SK-N-SH (cell line): ENCODE measurements around the gene H2AZ2.
"Not testable (repeated sequence)": the region's sequence is repeated elsewhere in the genome, so short reads cannot be mapped to it uniquely, and the experiment has no call there.

Experiments used
- CHD2 ChIP-seq: fragments of 150-350 bp; IDR thresholded peaks from 2 replicates; pipeline ENCODE4 v1.6.1; 2018; ENCODE audit warnings: low read length; ENCODE audit not compliant: partially characterized antibody
- CTCF ChIP-seq: fragments of 200-600 bp; sonication (generic); IDR thresholded peaks from 2 replicates; pipeline ENCODE4 v1.6.1; 2017; ENCODE audit warnings: antibody characterized with exemption, mild to moderate bottlenecking, moderate library complexity
- EP300 ChIP-seq, 2 experiments: IDR thresholded peaks; 2 replicates each; pipeline versions ENCODE4 v1.4.0 to v1.6.1; 2012; ENCODE audit warnings: borderline replicate concordance in 1 of 2, low read depth in 1 of 2, low read length in 1 of 2
- FOXJ3 ChIP-seq: sonication (generic); formaldehyde crosslinking; IDR thresholded peaks from 2 replicates; pipeline ENCODE4 v1.5.1; 2020; ENCODE audit warnings: mild to moderate bottlenecking, missing genetic modification reagents
- FOXM1 ChIP-seq: IDR thresholded peaks from 2 replicates; pipeline ENCODE4 v1.4.0; 2012; ENCODE audit warnings: low read depth, mild to moderate bottlenecking
- POLR2AphosphoS5 ChIP-seq: IDR thresholded peaks from 2 replicates; pipeline ENCODE4 v1.6.1; 2012; ENCODE audit warnings: low read depth, low read length
- RAD21 ChIP-seq: IDR thresholded peaks from 2 replicates; pipeline ENCODE4 v1.6.1; 2012; ENCODE audit warnings: mild to moderate bottlenecking, low read length
- RXRA ChIP-seq: IDR thresholded peaks from 2 replicates; pipeline ENCODE4 v1.4.0; 2012; ENCODE audit warnings: low read depth, mild to moderate bottlenecking, borderline replicate concordance
- SIN3A ChIP-seq: IDR thresholded peaks from 2 replicates; pipeline ENCODE4 v1.6.1; 2012; ENCODE audit warnings: low read depth, mild to moderate bottlenecking, low read length, moderate library complexity, borderline replicate concordance
- SMC3 ChIP-seq: IDR thresholded peaks from 2 replicates; pipeline ENCODE4 v1.6.1; 2012; ENCODE audit warnings: low read depth, low read length, improper control_type of control experiment
- TAF1 ChIP-seq: IDR thresholded peaks from 2 replicates; pipeline ENCODE4 v1.6.1; 2012; ENCODE audit warnings: low read depth, mild to moderate bottlenecking, low read length, moderate library complexity, borderline replicate concordance
- TEAD4 ChIP-seq: IDR thresholded peaks from 2 replicates; pipeline ENCODE4 v1.4.0; 2012; ENCODE audit warnings: mild to moderate bottlenecking, borderline replicate concordance; ENCODE audit not compliant: insufficient read depth
- TF ChIP-seq, protein P1 (sequence below): fragments of 150-350 bp; IDR thresholded peaks from 2 replicates; pipeline ENCODE4 v1.6.1; 2017; ENCODE audit warnings: antibody characterized with exemption, low read length, low read depth, borderline replicate concordance

DNA sequence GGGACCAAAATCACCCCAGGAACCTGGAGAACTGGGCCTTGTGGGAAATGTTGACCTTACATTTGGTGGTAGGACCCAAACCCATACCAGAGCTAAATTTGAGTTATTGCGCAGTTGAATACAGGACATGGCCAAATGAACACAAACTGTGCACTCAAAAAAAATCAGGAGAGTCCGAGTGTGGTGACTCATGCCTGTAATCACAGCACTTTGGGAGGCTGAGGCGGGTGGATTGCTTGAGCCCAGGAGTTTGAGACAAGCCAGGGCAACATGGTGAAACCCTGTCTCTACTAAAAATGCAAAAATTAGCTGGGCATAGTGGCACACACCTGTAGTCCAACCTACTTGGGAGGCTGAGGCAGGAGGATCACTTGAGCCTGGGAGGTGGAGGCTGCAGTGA is 62.7 kb downstream of the H2AZ2 start:
- TF ChIP-seq SIN3A; TAF1; TEAD4; CTCF; FOXM1; EP300 (IDR thresholded peaks at IDR 0.05; ENCODE audit: borderline replicate concordance in 1 of 2, low read depth in 1 of 2, low read length in 1 of 2); CHD2; SMC3; RXRA; RAD21; POLR2AphosphoS5; FOXJ3 (CRISPR knock-in tag): not testable (repeated sequence)
- TF ChIP-seq, protein P1, sequence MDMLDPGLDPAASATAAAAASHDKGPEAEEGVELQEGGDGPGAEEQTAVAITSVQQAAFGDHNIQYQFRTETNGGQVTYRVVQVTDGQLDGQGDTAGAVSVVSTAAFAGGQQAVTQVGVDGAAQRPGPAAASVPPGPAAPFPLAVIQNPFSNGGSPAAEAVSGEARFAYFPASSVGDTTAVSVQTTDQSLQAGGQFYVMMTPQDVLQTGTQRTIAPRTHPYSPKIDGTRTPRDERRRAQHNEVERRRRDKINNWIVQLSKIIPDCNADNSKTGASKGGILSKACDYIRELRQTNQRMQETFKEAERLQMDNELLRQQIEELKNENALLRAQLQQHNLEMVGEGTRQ: not testable (repeated sequence)
